H1 (cell line): ENCODE measurements around the gene SPATA25. TPM values are rescaled to one million over a fixed set of nuclear protein-coding genes. Genes with fewer than 3 reads are reported as not detected.

ENCODE experiments used
- CTCF ChIA-PET: fragments of 300-600 bp; sonication (Branson Sonifier 250); formaldehyde crosslinking; loops from one replicate; lab custom pipeline; 2021; ENCODE audit not compliant: partially characterized antibody; lab: Charles Lee
- POLR2A ChIA-PET: fragments of 300-600 bp; sonication (Branson Sonifier 250); formaldehyde crosslinking; loops from one replicate; lab custom pipeline; 2021; ENCODE audit warnings: inconsistent platforms; ENCODE audit not compliant: partially characterized antibody; lab: Charles Lee
- DNase-seq, 2 experiments: peaks; one replicate each; pipeline versions ENCODE4 v3.0.0 to v3.0.0-alpha.2; 2010 to 2022; ENCODE audit warnings: low spot score in 2 of 2, low read depth in 1 of 2, mixed read lengths in 1 of 2
- FAIRE-seq: peaks from 2 replicates; lab custom pipeline; 2011; peaks lifted over from hg19 to GRCh38; lab: Jason Lieb, UNC
- H2AFZ ChIP-seq: 2 replicates; pipeline ENCODE4 v1.8.1; 2012; ENCODE audit warnings: low read length, inconsistent platforms
- H2AK5ac ChIP-seq: 2 replicates; pipeline ENCODE4 v1.6.1; 2013; ENCODE audit warnings: low read depth, low read length
- H2BK120ac ChIP-seq: replicated peaks from 2 replicates; pipeline ENCODE3; 2013; ENCODE audit warnings: low read depth, low read length, inconsistent platforms
- H2BK12ac ChIP-seq: 2 replicates; pipeline ENCODE4 v1.6.1; 2013; ENCODE audit warnings: low read depth, low read length
- H2BK15ac ChIP-seq: 2 replicates; pipeline ENCODE4 v1.6.1; 2013; ENCODE audit warnings: low read length
- H2BK20ac ChIP-seq: 2 replicates; pipeline ENCODE4 v1.6.1; 2013; ENCODE audit warnings: low read length
- H2BK5ac ChIP-seq: 2 replicates; pipeline ENCODE4 v1.6.1; 2013; ENCODE audit warnings: low read depth, low read length
- H3K14ac ChIP-seq: 2 replicates; pipeline ENCODE4 v1.6.1; 2013; ENCODE audit warnings: inconsistent platforms; ENCODE audit not compliant: insufficient read length
- H3K18ac ChIP-seq: 2 replicates; pipeline ENCODE4 v1.6.1; 2013; ENCODE audit warnings: low read length; ENCODE audit errors: extremely low read depth
- H3K23ac ChIP-seq: 2 replicates; pipeline ENCODE4 v1.6.1; 2013; ENCODE audit warnings: inconsistent platforms; ENCODE audit not compliant: insufficient read length
- H3K23me2 ChIP-seq: 2 replicates; pipeline ENCODE4 v1.6.1; 2013; ENCODE audit warnings: low read depth, low read length
- H3K27ac ChIP-seq: 2 replicates; pipeline ENCODE4 v1.6.1; 2011; ENCODE audit warnings: low read depth, low read length, inconsistent platforms
- H3K27me3 ChIP-seq, 4 experiments: replicated peaks in 1 of 4; 1 replicate in 1 of 4; 2 replicates in 3 of 4; pipeline versions ENCODE4 v1.6.1 to v1.8.1; 2011 to 2013; ENCODE audit warnings: low read length in 3 of 4, mild to moderate bottlenecking in 3 of 4, inconsistent platforms in 2 of 4, mixed read lengths in 2 of 4, moderate library complexity in 1 of 4; ENCODE audit not compliant: control insufficient read depth in 3 of 4, insufficient read depth in 3 of 4; ENCODE audit errors: extremely low read depth in 1 of 4
- H3K36me3 ChIP-seq, 4 experiments: 2 replicates each; pipeline versions ENCODE4 v1.6.1 to v1.8.1; 2011 to 2013; ENCODE audit warnings: mild to moderate bottlenecking in 4 of 4, low read length in 3 of 4, moderate library complexity in 2 of 4, control low read depth in 1 of 4, inconsistent platforms in 1 of 4; ENCODE audit not compliant: insufficient read depth in 4 of 4, control insufficient read depth in 2 of 4
- H3K4ac ChIP-seq: replicated peaks from 2 replicates; pipeline ENCODE3; 2013; ENCODE audit warnings: low read length, low read depth, mixed read lengths, inconsistent platforms; ENCODE audit not compliant: insufficient read length
- H3K4me1 ChIP-seq, 4 experiments: replicated peaks in 1 of 4; 1 replicate in 1 of 4; 2 replicates in 3 of 4; pipeline versions ENCODE4 v1.6.1 to v1.8.1; 2011 to 2013; ENCODE audit warnings: low read length in 3 of 4, inconsistent platforms in 2 of 4, mixed read lengths in 1 of 4; ENCODE audit not compliant: insufficient read depth in 4 of 4, control insufficient read depth in 3 of 4
- H3K4me2 ChIP-seq, 2 experiments: 2 replicates each; pipeline versions ENCODE4 v1.6.1 to v1.8.1; 2011 to 2013; ENCODE audit warnings: low read depth in 2 of 2, low read length in 2 of 2, control low read depth in 1 of 2, inconsistent platforms in 1 of 2, mild to moderate bottlenecking in 1 of 2; ENCODE audit not compliant: insufficient read depth in 1 of 2
- H3K4me3 ChIP-seq, 4 experiments: fragments of 200-600, 300-600 bp in 1 of 4; sonication (generic), shearing (Covaris generic), sonication (Bioruptor Twin) in 1 of 4; 2 replicates each; pipeline versions ENCODE4 v1.5.1 to v1.8.1; 2011 to 2016; ENCODE audit warnings: low read length in 4 of 4, low read depth in 3 of 4, control low read depth in 2 of 4, inconsistent platforms in 2 of 4, mild to moderate bottlenecking in 2 of 4, mixed read lengths in 1 of 4, moderate library complexity in 1 of 4; ENCODE audit not compliant: insufficient read depth in 2 of 4; ENCODE audit errors: extremely low read depth in 1 of 4
- H3K56ac ChIP-seq: replicated peaks from 2 replicates; pipeline ENCODE3; 2013; ENCODE audit warnings: low read depth, mild to moderate bottlenecking, mixed read lengths, low read length, inconsistent platforms; ENCODE audit not compliant: insufficient read length
- H3K79me1 ChIP-seq: 2 replicates; pipeline ENCODE4 v1.6.1; 2013; ENCODE audit warnings: low read depth, low read length, control low read depth
- H3K79me2 ChIP-seq, 2 experiments: 2 replicates each; pipeline versions ENCODE4 v1.6.1 to v1.8.1; 2012 to 2013; ENCODE audit warnings: low read length in 2 of 2, mild to moderate bottlenecking in 2 of 2, inconsistent platforms in 1 of 2; ENCODE audit not compliant: insufficient read depth in 2 of 2, control insufficient read depth in 1 of 2
- H3K9ac ChIP-seq, 4 experiments: replicated peaks in 1 of 4; 1 replicate in 1 of 4; 2 replicates in 3 of 4; pipeline versions ENCODE4 v1.6.1 to v1.8.1; 2011 to 2013; ENCODE audit warnings: low read depth in 3 of 4, low read length in 3 of 4, control low read depth in 2 of 4, mild to moderate bottlenecking in 2 of 4, moderate library complexity in 2 of 4, inconsistent platforms in 1 of 4; ENCODE audit errors: extremely low read depth in 1 of 4
- H3K9me3 ChIP-seq, 2 experiments: 2 replicates each; pipeline versions ENCODE4 v1.6.1 to v1.8.1; 2012 to 2013; ENCODE audit warnings: mild to moderate bottlenecking in 2 of 2, moderate library complexity in 2 of 2, control low read depth in 1 of 2, inconsistent platforms in 1 of 2, low read depth in 1 of 2, low read length in 1 of 2, mixed read lengths in 1 of 2; ENCODE audit not compliant: insufficient read depth in 2 of 2
- H4K20me1 ChIP-seq, 2 experiments: replicated peaks in 1 of 2; 2 replicates each; pipeline versions ENCODE3 to v1.8.1; 2011 to 2013; ENCODE audit warnings: inconsistent platforms in 2 of 2, low read length in 2 of 2, mild to moderate bottlenecking in 1 of 2; ENCODE audit not compliant: insufficient read depth in 2 of 2, control insufficient read depth in 1 of 2
- H4K5ac ChIP-seq: 2 replicates; pipeline ENCODE4 v1.6.1; 2013; ENCODE audit warnings: low read length, low read depth, mixed read lengths, inconsistent platforms; ENCODE audit not compliant: insufficient read length
- H4K8ac ChIP-seq: 2 replicates; pipeline ENCODE4 v1.8.0; 2013; ENCODE audit warnings: mild to moderate bottlenecking, moderate library complexity, low read length, inconsistent platforms; ENCODE audit not compliant: insufficient read depth; ENCODE audit errors: extremely low read depth
- H4K91ac ChIP-seq: replicated peaks from 2 replicates; pipeline ENCODE3; 2013; ENCODE audit warnings: low read length, mixed read lengths, inconsistent platforms; ENCODE audit not compliant: insufficient read length
- CEBPB ChIP-seq: IDR thresholded peaks from 2 replicates; pipeline ENCODE4 v1.6.1; 2012; ENCODE audit warnings: low read depth, low read length
- JUND ChIP-seq: IDR thresholded peaks from 2 replicates; pipeline ENCODE4 v1.6.1; 2011; ENCODE audit warnings: mild to moderate bottlenecking, improper control_type of control experiment, low read length
- POLR2A ChIP-seq, 2 experiments: IDR thresholded peaks; 1 replicate in 1 of 2; 2 replicates in 1 of 2; pipeline ENCODE4 v1.6.1; 2011; ENCODE audit warnings: low read depth in 2 of 2, low read length in 2 of 2, mild to moderate bottlenecking in 2 of 2; ENCODE audit errors: control extremely low read depth in 1 of 2
- TEAD4 ChIP-seq: IDR thresholded peaks from 2 replicates; pipeline ENCODE4 v1.6.1; 2012; ENCODE audit warnings: low read depth, low read length, inconsistent platforms, mixed read lengths
- WGBS, 2 experiments: shearing (Covaris generic) in 1 of 2; methylation state at CpG; one replicate each; pipeline versions ENCODE4 v1.1.6 to v1.1.7; 2013 to 2015; ENCODE audit warnings: low lambda C conversion rate in 2 of 2, mixed read lengths in 2 of 2, inconsistent platforms in 1 of 2, low coverage in 1 of 2, missing lambda C conversion rate in 1 of 2; ENCODE audit not compliant: insufficient replicate concordance in 2 of 2, insufficient coverage in 1 of 2, insufficient read length in 1 of 2; ENCODE audit errors: extremely low coverage in 1 of 2, missing lambda C conversion rate in 1 of 2; 5-methylcytosine and 5-hydroxymethylcytosine counted together
- polyA plus RNA-seq, 7 experiments: library from polyadenylated mRNA; depleted of rRNA in 3 of 7; stranded (reverse) in 5 of 7; unstranded in 2 of 7; fragments of >200 nt in 5 of 7; fragments of 200-250 nt in 2 of 7; gene quantifications; 1 replicate in 5 of 7; 2 replicates in 1 of 7; 4 replicates in 1 of 7; pipeline versions ENCODE4 v1.2.1 to v1.2.3, GENCODE V29; 2011 to 2013; ENCODE audit warnings: missing spikeins in 2 of 7, mixed read lengths in 2 of 7
- total RNA-seq: library from RNA; stranded (reverse); fragmentation: NEBNext Ultra II Directional; extraction: Animal tissue kit (Norgen Biotek cat#: 25700); gene quantifications from 2 replicates; pipeline ENCODE4 v1.2.1, GENCODE V29; 2021

The SPATA25 gene
- total and polyA plus RNA-seq, 2 of the 8 experiments (the other 6 are each of a cell fraction or from before 2014, with no cell fraction given), result 2.0 to 3.0 TPM

DNA sequence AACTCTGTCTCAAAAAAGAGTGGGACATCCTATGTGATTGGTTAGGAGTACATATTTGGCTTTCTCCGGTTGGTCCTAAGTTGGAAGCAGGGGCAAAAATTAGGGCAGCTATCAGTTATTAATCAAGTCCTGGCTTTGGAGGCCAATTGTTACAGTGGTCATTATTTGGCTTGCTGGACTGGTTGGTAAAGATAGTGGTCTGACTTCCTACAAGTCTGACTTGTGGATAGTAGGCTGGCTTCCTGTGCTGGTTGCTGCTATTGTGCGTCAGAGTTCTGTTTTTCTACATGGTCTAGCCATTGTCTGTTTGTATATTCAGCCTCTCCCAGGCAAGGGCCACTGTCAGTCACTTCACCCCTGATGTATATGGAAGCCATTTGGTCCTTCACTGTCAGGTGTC, 37.2 kb downstream of the SPATA25 start:
- Histone ChIP-seq H4K91ac (no peak overlapping the region), H3K4me2 (no peak overlapping the region), H3K9me3 (no peaks in the 10 kb centered on the region), H3K79me1 (no peaks in the 10 kb centered on the region), H4K8ac (no peak overlapping the region), H3K14ac (no peak overlapping the region), H3K79me2 (peaks cover 0 to 9% of the 10 kb centered on the region in 2 experiments; a peak in 2 of 4 replicates), H3K27me3 (no peaks in the 10 kb centered on the region), H2BK5ac (peak overlapping the region; percentile 74; the same call in 1 of the 2 replicates), H3K4me3 (no peak overlapping the region), H3K23ac (no peak overlapping the region), H3K4me1 (peaks cover 4 to 16% (median 12%) of the 10 kb centered on the region in 4 experiments), H2BK15ac (no peak overlapping the region; the same call in 1 of the 2 replicates), H3K4ac (no peak overlapping the region), H2BK20ac (no peak overlapping the region), H4K20me1 (no peaks in the 10 kb centered on the region), H3K18ac (no peak overlapping the region), H3K9ac (no peak overlapping the region), H3K23me2 (no peaks in the 10 kb centered on the region), H4K5ac (no peak overlapping the region), H2AFZ (no peak overlapping the region), H2BK120ac (no peak overlapping the region), H3K27ac (no peak overlapping the region), H2BK12ac (no peak overlapping the region), H3K56ac (no peak overlapping the region), H3K36me3 (peaks cover 0 to 36% (median 0%) of the 10 kb centered on the region in 4 experiments; a peak in 4 of 8 replicates), H2AK5ac (0 out of 2 replicates have a peak overlapping the region, but pooled peaks have one; percentile 80)
- CTCF ChIA-PET, result interaction anchor here (0.7 to 2.0 kb wide), 3 partner anchors 10 to 25 kb away, joined by 3 to 7 read pairs (median 4); no protein-coding TSS in a partner anchor
- TF ChIP-seq TEAD4, result no peak
- TF ChIP-seq JUND, result no peak
- no peak for TF ChIP-seq CEBPB
- TF ChIP-seq POLR2A (IDR thresholded peaks at IDR 0.05; ENCODE audit: control extremely low read depth in 1 of 2, low read depth in 2 of 2, low read length in 2 of 2), result no peak
- WGBS, 2 experiments, result 92% methylated on average over 2 of the region's 2 CpGs; no CpG with 5 or more reads in 1 of the 2 experiments
- POLR2A ChIA-PET, result interaction anchor here (0.6 to 9.9 kb wide), 7 partner anchors 8 to 513 kb away, joined by 3 to 178 read pairs (median 11); partner anchors contain the start of genes CTSA, NEURL2 and SNX21
- FAIRE-seq (no peak), DNase-seq (no peak)
